H1 (cell line): ENCODE results near the gene SAMD14. TPM values are rescaled to one million over a fixed set of nuclear protein-coding genes. Genes with fewer than 3 reads are reported as not detected.

Experiments used
- CTCF ChIA-PET: fragments of 300-600 bp; sonication (Branson Sonifier 250); formaldehyde crosslinking; loops from one replicate; lab custom pipeline; 2021; ENCODE audit not compliant: partially characterized antibody; lab: Charles Lee
- POLR2A ChIA-PET: fragments of 300-600 bp; sonication (Branson Sonifier 250); formaldehyde crosslinking; loops from one replicate; lab custom pipeline; 2021; ENCODE audit warnings: inconsistent platforms; ENCODE audit not compliant: partially characterized antibody; lab: Charles Lee
- DNase-seq, 2 experiments: peaks; one replicate each; pipeline versions ENCODE4 v3.0.0 to v3.0.0-alpha.2; 2010 to 2022; ENCODE audit warnings: low spot score in 2 of 2, low read depth in 1 of 2, mixed read lengths in 1 of 2
- FAIRE-seq: peaks from 2 replicates; lab custom pipeline; 2011; peaks lifted over from hg19 to GRCh38; lab: Jason Lieb, UNC
- H2AFZ ChIP-seq: 2 replicates; pipeline ENCODE4 v1.8.1; 2012; ENCODE audit warnings: low read length, inconsistent platforms
- H2AK5ac ChIP-seq: 2 replicates; pipeline ENCODE4 v1.6.1; 2013; ENCODE audit warnings: low read depth, low read length
- H2BK120ac ChIP-seq: replicated peaks from 2 replicates; pipeline ENCODE3; 2013; ENCODE audit warnings: low read depth, low read length, inconsistent platforms
- H2BK12ac ChIP-seq: 2 replicates; pipeline ENCODE4 v1.6.1; 2013; ENCODE audit warnings: low read depth, low read length
- H2BK15ac ChIP-seq: 2 replicates; pipeline ENCODE4 v1.6.1; 2013; ENCODE audit warnings: low read length
- H2BK20ac ChIP-seq: 2 replicates; pipeline ENCODE4 v1.6.1; 2013; ENCODE audit warnings: low read length
- H2BK5ac ChIP-seq: 2 replicates; pipeline ENCODE4 v1.6.1; 2013; ENCODE audit warnings: low read depth, low read length
- H3K14ac ChIP-seq: 2 replicates; pipeline ENCODE4 v1.6.1; 2013; ENCODE audit warnings: inconsistent platforms; ENCODE audit not compliant: insufficient read length
- H3K18ac ChIP-seq: 2 replicates; pipeline ENCODE4 v1.6.1; 2013; ENCODE audit warnings: low read length; ENCODE audit errors: extremely low read depth
- H3K23ac ChIP-seq: 2 replicates; pipeline ENCODE4 v1.6.1; 2013; ENCODE audit warnings: inconsistent platforms; ENCODE audit not compliant: insufficient read length
- H3K23me2 ChIP-seq: 2 replicates; pipeline ENCODE4 v1.6.1; 2013; ENCODE audit warnings: low read depth, low read length
- H3K27ac ChIP-seq: 2 replicates; pipeline ENCODE4 v1.6.1; 2011; ENCODE audit warnings: low read depth, low read length, inconsistent platforms
- H3K27me3 ChIP-seq, 4 experiments: replicated peaks in 1 of 4; 1 replicate in 1 of 4; 2 replicates in 3 of 4; pipeline versions ENCODE4 v1.6.1 to v1.8.1; 2011 to 2013; ENCODE audit warnings: low read length in 3 of 4, mild to moderate bottlenecking in 3 of 4, inconsistent platforms in 2 of 4, mixed read lengths in 2 of 4, moderate library complexity in 1 of 4; ENCODE audit not compliant: control insufficient read depth in 3 of 4, insufficient read depth in 3 of 4; ENCODE audit errors: extremely low read depth in 1 of 4
- H3K36me3 ChIP-seq, 4 experiments: 2 replicates each; pipeline versions ENCODE4 v1.6.1 to v1.8.1; 2011 to 2013; ENCODE audit warnings: mild to moderate bottlenecking in 4 of 4, low read length in 3 of 4, moderate library complexity in 2 of 4, control low read depth in 1 of 4, inconsistent platforms in 1 of 4; ENCODE audit not compliant: insufficient read depth in 4 of 4, control insufficient read depth in 2 of 4
- H3K4ac ChIP-seq: replicated peaks from 2 replicates; pipeline ENCODE3; 2013; ENCODE audit warnings: low read length, low read depth, mixed read lengths, inconsistent platforms; ENCODE audit not compliant: insufficient read length
- H3K4me1 ChIP-seq, 4 experiments: replicated peaks in 1 of 4; 1 replicate in 1 of 4; 2 replicates in 3 of 4; pipeline versions ENCODE4 v1.6.1 to v1.8.1; 2011 to 2013; ENCODE audit warnings: low read length in 3 of 4, inconsistent platforms in 2 of 4, mixed read lengths in 1 of 4; ENCODE audit not compliant: insufficient read depth in 4 of 4, control insufficient read depth in 3 of 4
- H3K4me2 ChIP-seq, 2 experiments: 2 replicates each; pipeline versions ENCODE4 v1.6.1 to v1.8.1; 2011 to 2013; ENCODE audit warnings: low read depth in 2 of 2, low read length in 2 of 2, control low read depth in 1 of 2, inconsistent platforms in 1 of 2, mild to moderate bottlenecking in 1 of 2; ENCODE audit not compliant: insufficient read depth in 1 of 2
- H3K4me3 ChIP-seq, 4 experiments: fragments of 200-600, 300-600 bp in 1 of 4; sonication (generic), shearing (Covaris generic), sonication (Bioruptor Twin) in 1 of 4; 2 replicates each; pipeline versions ENCODE4 v1.5.1 to v1.8.1; 2011 to 2016; ENCODE audit warnings: low read length in 4 of 4, low read depth in 3 of 4, control low read depth in 2 of 4, inconsistent platforms in 2 of 4, mild to moderate bottlenecking in 2 of 4, mixed read lengths in 1 of 4, moderate library complexity in 1 of 4; ENCODE audit not compliant: insufficient read depth in 2 of 4; ENCODE audit errors: extremely low read depth in 1 of 4
- H3K56ac ChIP-seq: replicated peaks from 2 replicates; pipeline ENCODE3; 2013; ENCODE audit warnings: low read depth, mild to moderate bottlenecking, mixed read lengths, low read length, inconsistent platforms; ENCODE audit not compliant: insufficient read length
- H3K79me1 ChIP-seq: 2 replicates; pipeline ENCODE4 v1.6.1; 2013; ENCODE audit warnings: low read depth, low read length, control low read depth
- H3K79me2 ChIP-seq, 2 experiments: 2 replicates each; pipeline versions ENCODE4 v1.6.1 to v1.8.1; 2012 to 2013; ENCODE audit warnings: low read length in 2 of 2, mild to moderate bottlenecking in 2 of 2, inconsistent platforms in 1 of 2; ENCODE audit not compliant: insufficient read depth in 2 of 2, control insufficient read depth in 1 of 2
- H3K9ac ChIP-seq, 4 experiments: replicated peaks in 1 of 4; 1 replicate in 1 of 4; 2 replicates in 3 of 4; pipeline versions ENCODE4 v1.6.1 to v1.8.1; 2011 to 2013; ENCODE audit warnings: low read depth in 3 of 4, low read length in 3 of 4, control low read depth in 2 of 4, mild to moderate bottlenecking in 2 of 4, moderate library complexity in 2 of 4, inconsistent platforms in 1 of 4; ENCODE audit errors: extremely low read depth in 1 of 4
- H3K9me3 ChIP-seq, 2 experiments: 2 replicates each; pipeline versions ENCODE4 v1.6.1 to v1.8.1; 2012 to 2013; ENCODE audit warnings: mild to moderate bottlenecking in 2 of 2, moderate library complexity in 2 of 2, control low read depth in 1 of 2, inconsistent platforms in 1 of 2, low read depth in 1 of 2, low read length in 1 of 2, mixed read lengths in 1 of 2; ENCODE audit not compliant: insufficient read depth in 2 of 2
- H4K20me1 ChIP-seq, 2 experiments: replicated peaks in 1 of 2; 2 replicates each; pipeline versions ENCODE3 to v1.8.1; 2011 to 2013; ENCODE audit warnings: inconsistent platforms in 2 of 2, low read length in 2 of 2, mild to moderate bottlenecking in 1 of 2; ENCODE audit not compliant: insufficient read depth in 2 of 2, control insufficient read depth in 1 of 2
- H4K5ac ChIP-seq: 2 replicates; pipeline ENCODE4 v1.6.1; 2013; ENCODE audit warnings: low read length, low read depth, mixed read lengths, inconsistent platforms; ENCODE audit not compliant: insufficient read length
- H4K8ac ChIP-seq: 2 replicates; pipeline ENCODE4 v1.8.0; 2013; ENCODE audit warnings: mild to moderate bottlenecking, moderate library complexity, low read length, inconsistent platforms; ENCODE audit not compliant: insufficient read depth; ENCODE audit errors: extremely low read depth
- H4K91ac ChIP-seq: replicated peaks from 2 replicates; pipeline ENCODE3; 2013; ENCODE audit warnings: low read length, mixed read lengths, inconsistent platforms; ENCODE audit not compliant: insufficient read length
- ATF2 ChIP-seq: IDR thresholded peaks from 2 replicates; pipeline ENCODE4 v1.6.1; 2012; ENCODE audit warnings: low read length, inconsistent platforms
- BACH1 ChIP-seq: IDR thresholded peaks from 2 replicates; pipeline ENCODE4 v1.6.1; 2012; ENCODE audit warnings: low read length, improper control_type of control experiment
- CHD1 ChIP-seq: IDR thresholded peaks from 2 replicates; pipeline ENCODE4 v1.6.1; 2012; ENCODE audit warnings: low read depth, low read length, improper control_type of control experiment
- E2F6 ChIP-seq: IDR thresholded peaks from 2 replicates; pipeline ENCODE4 v1.6.1; 2012; ENCODE audit warnings: inconsistent platforms
- HDAC6 ChIP-seq: IDR thresholded peaks from one replicate; pipeline ENCODE4 v1.7.1; 2012; ENCODE audit warnings: low read depth, mild to moderate bottlenecking, inconsistent platforms, low read length, moderate library complexity
- JUN ChIP-seq: IDR thresholded peaks from 2 replicates; pipeline ENCODE4 v1.6.1; 2011; ENCODE audit warnings: low read depth, mild to moderate bottlenecking, improper control_type of control experiment, low read length
- KDM1A ChIP-seq: fragments of 200-600, 300-600 bp; sonication (generic); IDR thresholded peaks from 2 replicates; pipeline ENCODE4 v1.7.1; 2016; ENCODE audit warnings: mild to moderate bottlenecking, low read length, borderline replicate concordance
- SP2 ChIP-seq: IDR thresholded peaks from 2 replicates; pipeline ENCODE4 v1.6.1; 2012; ENCODE audit warnings: mild to moderate bottlenecking, low read length, inconsistent platforms
- TAF1 ChIP-seq: IDR thresholded peaks from 2 replicates; pipeline ENCODE4 v1.6.1; 2011; ENCODE audit warnings: mild to moderate bottlenecking, low read depth, low read length
- TBP ChIP-seq: IDR thresholded peaks from 2 replicates; pipeline ENCODE4 v1.6.1; 2011; ENCODE audit warnings: low read depth, low read length, improper control_type of control experiment
- TEAD4 ChIP-seq: IDR thresholded peaks from 2 replicates; pipeline ENCODE4 v1.6.1; 2012; ENCODE audit warnings: low read depth, low read length, inconsistent platforms, mixed read lengths
- WGBS, 2 experiments: shearing (Covaris generic) in 1 of 2; methylation state at CpG; one replicate each; pipeline versions ENCODE4 v1.1.6 to v1.1.7; 2013 to 2015; ENCODE audit warnings: low lambda C conversion rate in 2 of 2, mixed read lengths in 2 of 2, inconsistent platforms in 1 of 2, low coverage in 1 of 2, missing lambda C conversion rate in 1 of 2; ENCODE audit not compliant: insufficient replicate concordance in 2 of 2, insufficient coverage in 1 of 2, insufficient read length in 1 of 2; ENCODE audit errors: extremely low coverage in 1 of 2, missing lambda C conversion rate in 1 of 2; 5-methylcytosine and 5-hydroxymethylcytosine counted together
- polyA plus RNA-seq, 7 experiments: library from polyadenylated mRNA; depleted of rRNA in 3 of 7; stranded (reverse) in 5 of 7; unstranded in 2 of 7; fragments of >200 nt in 5 of 7; fragments of 200-250 nt in 2 of 7; gene quantifications; 1 replicate in 5 of 7; 2 replicates in 1 of 7; 4 replicates in 1 of 7; pipeline versions ENCODE4 v1.2.1 to v1.2.3, GENCODE V29; 2011 to 2013; ENCODE audit warnings: missing spikeins in 2 of 7, mixed read lengths in 2 of 7
- total RNA-seq: library from RNA; stranded (reverse); fragmentation: NEBNext Ultra II Directional; extraction: Animal tissue kit (Norgen Biotek cat#: 25700); gene quantifications from 2 replicates; pipeline ENCODE4 v1.2.1, GENCODE V29; 2021

The SAMD14 gene
- total and polyA plus RNA-seq, 2 of the 8 experiments (the other 6 are each of a cell fraction or from before 2014, with no cell fraction given), result 5.7 to 5.8 TPM

DNA sequence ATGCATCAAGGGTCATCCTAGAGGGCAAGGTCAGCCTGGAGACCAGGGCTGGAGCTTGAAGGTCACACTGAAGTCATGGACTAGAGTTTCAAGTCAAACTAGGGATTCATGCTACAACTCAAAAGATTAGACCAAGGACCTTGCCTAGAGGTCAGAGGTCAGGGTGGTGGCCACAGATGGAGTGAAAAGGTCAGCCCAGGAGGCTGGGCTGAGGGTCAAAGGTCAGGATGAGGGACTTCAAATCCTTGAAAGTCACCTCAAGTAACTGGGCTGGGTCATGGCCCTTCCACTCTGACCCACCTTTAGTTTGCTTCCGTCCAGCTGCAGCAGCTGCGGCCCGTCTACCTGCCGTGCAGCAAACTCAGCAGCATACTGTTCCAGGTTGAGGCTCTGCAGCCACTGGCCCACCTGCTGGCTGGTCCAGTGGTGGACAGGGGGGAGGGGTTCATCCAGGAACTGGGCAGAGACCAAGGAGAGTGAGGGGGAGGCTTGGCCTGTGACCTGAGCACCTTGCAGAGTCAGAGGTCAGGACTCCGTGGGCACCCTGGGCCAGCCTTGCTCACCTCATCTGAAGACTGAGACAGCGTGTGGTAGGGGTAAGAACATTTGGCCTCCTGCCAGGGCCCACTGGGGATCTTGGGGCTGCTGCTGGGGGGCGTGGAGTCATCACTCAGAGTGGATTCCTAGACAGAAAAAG, 16.2 kb downstream of the SAMD14 start:
- no peaks in the 10 kb centered on the region for H3K9me3 ChIP-seq
- POLR2A ChIA-PET, result interaction anchor here (0.6 to 1.6 kb wide), 4 partner anchors 9 to 227 kb away, joined by 3 to 5 read pairs (median 4); no protein-coding TSS in a partner anchor
- peaks cover 2% of the 10 kb centered on the region; the same call in 1 of the 2 replicates for H3K23me2 ChIP-seq
- peak overlapping the region; percentile 23 for H4K8ac ChIP-seq
- no peak overlapping the region for H3K56ac ChIP-seq
- H3K79me1 ChIP-seq, result no peaks in the 10 kb centered on the region
- 89% methylated on average over 7 of the region's 7 CpGs; no CpG with 5 or more reads in 1 of the 2 experiments for WGBS, 2 experiments
- H3K27me3 ChIP-seq, result peaks cover 0 to 10% (median 7%) of the 10 kb centered on the region in 4 experiments; a peak in 4 of 7 replicates
- no peak overlapping the region for H2AFZ ChIP-seq
- H3K4me1 ChIP-seq, result peaks cover 6 to 14% (median 11%) of the 10 kb centered on the region in 4 experiments
- no peak overlapping the region for H2BK20ac ChIP-seq
- H2AK5ac ChIP-seq, result peak overlapping the region; percentile 48; the same call in 1 of the 2 replicates
- no peaks in the 10 kb centered on the region for H3K79me2 ChIP-seq
- no peak overlapping the region for H4K5ac ChIP-seq
- H3K4me3 ChIP-seq, result no peak overlapping the region
- no peak overlapping the region for H3K23ac ChIP-seq
- FAIRE-seq (no peak), DNase-seq (no peak)
- no peaks in the 10 kb centered on the region for H4K20me1 ChIP-seq
- H2BK12ac ChIP-seq, result peak overlapping the region; percentile 50; the same call in 1 of the 2 replicates
- no peak overlapping the region for H3K14ac ChIP-seq
- no peak overlapping the region for H2BK5ac ChIP-seq
- CTCF ChIA-PET, result interaction anchor here (0.6 to 23.0 kb wide), 11 partner anchors 11 to 315 kb away, joined by 3 to 412 read pairs (median 30); partner anchors contain the start of genes PDK2, PPP1R9B and SGCA
- H3K27ac ChIP-seq, result no peak overlapping the region; the same call in 1 of the 2 replicates
- no peak overlapping the region for H3K9ac ChIP-seq
- no peak overlapping the region for H3K4me2 ChIP-seq
- H3K36me3 ChIP-seq, result no peaks in the 10 kb centered on the region; a peak in 2 of 8 replicates
- H2BK120ac ChIP-seq, result no peak overlapping the region
- H4K91ac ChIP-seq, result no peak overlapping the region
- no peak overlapping the region for H2BK15ac ChIP-seq
- H3K4ac ChIP-seq, result no peak overlapping the region
- H3K18ac ChIP-seq, result no peak overlapping the region
- no peak for TF ChIP-seq TEAD4
- no peak for TF ChIP-seq HDAC6
- TF ChIP-seq ATF2, result no peak
- no peak for TF ChIP-seq JUN
- no peak for TF ChIP-seq TBP
- no peak for TF ChIP-seq BACH1
- no peak for TF ChIP-seq CHD1
- no peak for TF ChIP-seq SP2
- TF ChIP-seq E2F6, result no peak
- TF ChIP-seq KDM1A, result no peak
- TF ChIP-seq TAF1, result no peak
